ENCODE measurements around the gene CNOT6.

The CNOT6 gene

GRCh38 chr5:180609817-180610550 lies 115.8 kb downstream of the CNOT6 start:
- Histone ChIP-seq H4K20me1 (ENCODE audit: insufficient read depth) (no peaks in the 10 kb centered on the region), H3K4me3 (IDR thresholded peaks at IDR 0.05; ENCODE audit: insufficient read depth, low read depth, low read length) (no peak overlapping the region), H3K9ac (no peak overlapping the region), H3K79me2 (ENCODE audit: insufficient read depth, low read depth) (no peaks in the 10 kb centered on the region), H3K36me3 (ENCODE audit: insufficient read depth) (no peaks in the 10 kb centered on the region), H3K4me1 (ENCODE audit: low read depth, poor library complexity, severe bottlenecking) (no peaks in the 10 kb centered on the region), H3K27ac (no peak overlapping the region), H2AFZ (ENCODE audit: low read depth) (no peak overlapping the region), H3K27me3 (ENCODE audit: insufficient read depth, low read depth) (no peaks in the 10 kb centered on the region), H3K4me2 (no peak overlapping the region)
- TF ChIP-seq CTCF (conservative IDR thresholded peaks at IDR 0.05; ENCODE audit: low read depth, low read length), result no peak

- TF ChIP-seq CTCF (conservative IDR thresholded peaks at IDR 0.05; ENCODE audit: low read depth, low read length), result no peak
- H3K79me2 ChIP-seq (ENCODE audit: insufficient read depth, low read depth), result no peaks in the 10 kb centered on the region
- no peaks in the 10 kb centered on the region for H3K36me3 ChIP-seq (ENCODE audit: insufficient read depth)
- no peak overlapping the region for H2AFZ ChIP-seq (ENCODE audit: low read depth)
- H3K27me3 ChIP-seq (ENCODE audit: insufficient read depth, low read depth), result no peaks in the 10 kb centered on the region
- no peaks in the 10 kb centered on the region for H3K4me1 ChIP-seq (ENCODE audit: low read depth, poor library complexity, severe bottlenecking)
- H3K4me3 ChIP-seq (IDR thresholded peaks at IDR 0.05; ENCODE audit: insufficient read depth, low read depth, low read length), result no peak overlapping the region
- H3K9ac ChIP-seq, result no peak overlapping the region
- no peaks in the 10 kb centered on the region for H4K20me1 ChIP-seq (ENCODE audit: insufficient read depth)
- H3K4me2 ChIP-seq, result no peak overlapping the region
- H3K27ac ChIP-seq, result no peak overlapping the region
These were observed 117.1 kb downstream of the CNOT6 start for GRCh38 chr5:180611140-180611850.

- no peaks in the 10 kb centered on the region for H3K79me2 ChIP-seq (ENCODE audit: insufficient read depth, low read depth)
- no peaks in the 10 kb centered on the region for H4K20me1 ChIP-seq (ENCODE audit: insufficient read depth)
- H3K9ac ChIP-seq, result no peak overlapping the region
- H3K27me3 ChIP-seq (ENCODE audit: insufficient read depth, low read depth), result no peaks in the 10 kb centered on the region
- no peaks in the 10 kb centered on the region for H3K36me3 ChIP-seq (ENCODE audit: insufficient read depth)
- no peak overlapping the region for H3K27ac ChIP-seq
- no peak for TF ChIP-seq CTCF (conservative IDR thresholded peaks at IDR 0.05; ENCODE audit: low read depth, low read length)
- H3K4me1 ChIP-seq (ENCODE audit: low read depth, poor library complexity, severe bottlenecking), result no peaks in the 10 kb centered on the region
- no peak overlapping the region for H2AFZ ChIP-seq (ENCODE audit: low read depth)
- H3K4me3 ChIP-seq (IDR thresholded peaks at IDR 0.05; ENCODE audit: insufficient read depth, low read depth, low read length), result no peak overlapping the region
- no peak overlapping the region for H3K4me2 ChIP-seq
These were observed 118.5 kb downstream of the CNOT6 start for GRCh38 chr5:180612683-180613082.

- H3K79me2 ChIP-seq (ENCODE audit: insufficient read depth, low read depth), result no peaks in the 10 kb centered on the region
- no peaks in the 10 kb centered on the region for H3K36me3 ChIP-seq (ENCODE audit: insufficient read depth)
- H3K27me3 ChIP-seq (ENCODE audit: insufficient read depth, low read depth), result no peaks in the 10 kb centered on the region
- no peak overlapping the region for H3K27ac ChIP-seq
- H3K4me2 ChIP-seq, result no peak overlapping the region
- no peak overlapping the region for H2AFZ ChIP-seq (ENCODE audit: low read depth)
- TF ChIP-seq CTCF (conservative IDR thresholded peaks at IDR 0.05; ENCODE audit: low read depth, low read length), result no peak
- no peaks in the 10 kb centered on the region for H4K20me1 ChIP-seq (ENCODE audit: insufficient read depth)
- H3K4me1 ChIP-seq (ENCODE audit: low read depth, poor library complexity, severe bottlenecking), result no peaks in the 10 kb centered on the region
- H3K4me3 ChIP-seq (IDR thresholded peaks at IDR 0.05; ENCODE audit: insufficient read depth, low read depth, low read length), result no peak overlapping the region
- no peak overlapping the region for H3K9ac ChIP-seq
These were observed 119.1 kb downstream of the CNOT6 start for GRCh38 chr5:180613188-180613813.

All from KMS-11 (cell line).